ENCODE data around the gene THRB.

THRB gene

DNA sequence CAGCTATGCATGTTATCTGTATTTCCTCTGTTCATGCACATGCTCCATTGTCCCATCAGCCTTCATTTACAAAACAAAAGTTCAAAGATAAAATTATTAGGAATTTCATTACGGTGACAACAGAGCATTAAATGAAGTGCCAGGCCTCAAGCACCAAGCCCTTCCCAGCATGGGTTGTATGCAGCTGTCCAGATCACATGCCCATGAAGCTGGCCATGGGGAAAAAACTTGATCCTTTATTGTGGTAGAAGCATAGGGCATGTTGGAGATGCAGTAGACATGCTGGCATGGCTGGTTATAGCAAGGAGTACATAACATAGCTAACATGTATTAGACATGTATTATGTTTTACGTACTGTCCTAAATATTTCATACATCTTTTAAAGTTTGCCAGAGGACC lies 4.1 kb upstream of the THRB start:
- H3K27ac ChIP-seq: no peak overlapping the region
- DNase-seq (ENCODE audit: low read depth, low spot score): no peak
- no peak overlapping the region for H3K4me3 ChIP-seq
- no peak overlapping the region for H3K9ac ChIP-seq (ENCODE audit: insufficient read length)
- TF ChIP-seq EZH2 (IDR thresholded peaks at IDR 0.05) (no peak), POLR2AphosphoS5 (IDR thresholded peaks at IDR 0.05; ENCODE audit: borderline replicate concordance, low read depth, low read length) (no peak), FOXP2 (optimal IDR thresholded peaks at IDR 0.05; ENCODE audit: control extremely low read depth, extremely low read length, insufficient read depth) (no peak)
- H3K36me3 ChIP-seq (ENCODE audit: insufficient read depth, low read length): no peaks in the 10 kb centered on the region
- no peaks in the 10 kb centered on the region for H3K9me3 ChIP-seq (ENCODE audit: low read depth, low read length)

DNA sequence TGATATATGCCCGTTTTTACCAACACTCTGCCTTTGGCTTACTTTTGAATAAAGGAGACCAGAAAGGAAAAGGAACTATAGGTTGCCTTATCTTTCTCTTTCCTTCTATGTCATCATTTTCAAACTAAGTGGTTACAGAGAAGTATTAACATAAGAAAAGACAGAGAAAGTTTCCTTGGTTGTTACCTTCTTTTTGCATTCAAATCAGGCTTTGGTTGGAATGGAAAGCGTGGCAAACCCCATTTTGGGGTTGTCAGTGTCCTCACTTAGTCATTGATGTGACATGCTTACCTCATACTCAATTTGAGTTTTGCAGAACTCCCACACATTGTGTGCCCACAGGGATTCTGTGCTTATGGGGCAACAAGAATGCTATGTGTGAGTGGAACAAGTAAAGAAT lies 3.7 kb upstream of the THRB start:
- Histone ChIP-seq H3K4me3 (no peak overlapping the region), H3K9me3 (ENCODE audit: low read depth, low read length) (no peaks in the 10 kb centered on the region), H3K36me3 (ENCODE audit: insufficient read depth, low read length) (no peaks in the 10 kb centered on the region), H3K9ac (ENCODE audit: insufficient read length) (no peak overlapping the region), H3K27ac (no peak overlapping the region)
- DNase-seq (ENCODE audit: low read depth, low spot score): no peak
- TF ChIP-seq EZH2 (IDR thresholded peaks at IDR 0.05): no peak
- TF ChIP-seq FOXP2 (optimal IDR thresholded peaks at IDR 0.05; ENCODE audit: control extremely low read depth, extremely low read length, insufficient read depth): no peak
- TF ChIP-seq POLR2AphosphoS5 (IDR thresholded peaks at IDR 0.05; ENCODE audit: borderline replicate concordance, low read depth, low read length): no peak

DNA sequence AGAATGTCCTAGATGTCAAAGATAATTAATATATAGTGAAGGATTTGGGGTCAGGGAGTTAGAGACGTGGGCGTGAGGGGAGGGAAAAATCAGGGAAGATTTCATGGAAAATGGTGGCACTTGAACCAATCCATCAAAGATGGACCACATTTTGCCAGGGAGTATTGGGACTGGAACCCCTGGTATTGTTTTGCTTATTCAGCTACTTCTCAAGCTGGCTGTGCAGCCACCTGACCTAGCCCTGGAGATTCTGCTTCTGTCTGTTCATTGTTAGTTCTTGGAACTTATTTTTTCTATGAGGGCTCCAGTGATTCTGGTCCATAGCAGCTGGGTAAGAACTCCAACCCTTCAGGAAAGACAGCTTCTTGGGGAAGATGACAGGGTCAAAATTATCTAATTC lies 3.3 kb upstream of the THRB start:
- no peak for DNase-seq (ENCODE audit: low read depth, low spot score)
- TF ChIP-seq POLR2AphosphoS5 (IDR thresholded peaks at IDR 0.05; ENCODE audit: borderline replicate concordance, low read depth, low read length) (no peak), FOXP2 (optimal IDR thresholded peaks at IDR 0.05; ENCODE audit: control extremely low read depth, extremely low read length, insufficient read depth) (no peak), EZH2 (IDR thresholded peaks at IDR 0.05) (no peak)
- no peak overlapping the region for H3K27ac ChIP-seq
- H3K4me3 ChIP-seq: no peak overlapping the region
- no peaks in the 10 kb centered on the region for H3K36me3 ChIP-seq (ENCODE audit: insufficient read depth, low read length)
- no peaks in the 10 kb centered on the region for H3K9me3 ChIP-seq (ENCODE audit: low read depth, low read length)
- no peak overlapping the region for H3K9ac ChIP-seq (ENCODE audit: insufficient read length)

DNA sequence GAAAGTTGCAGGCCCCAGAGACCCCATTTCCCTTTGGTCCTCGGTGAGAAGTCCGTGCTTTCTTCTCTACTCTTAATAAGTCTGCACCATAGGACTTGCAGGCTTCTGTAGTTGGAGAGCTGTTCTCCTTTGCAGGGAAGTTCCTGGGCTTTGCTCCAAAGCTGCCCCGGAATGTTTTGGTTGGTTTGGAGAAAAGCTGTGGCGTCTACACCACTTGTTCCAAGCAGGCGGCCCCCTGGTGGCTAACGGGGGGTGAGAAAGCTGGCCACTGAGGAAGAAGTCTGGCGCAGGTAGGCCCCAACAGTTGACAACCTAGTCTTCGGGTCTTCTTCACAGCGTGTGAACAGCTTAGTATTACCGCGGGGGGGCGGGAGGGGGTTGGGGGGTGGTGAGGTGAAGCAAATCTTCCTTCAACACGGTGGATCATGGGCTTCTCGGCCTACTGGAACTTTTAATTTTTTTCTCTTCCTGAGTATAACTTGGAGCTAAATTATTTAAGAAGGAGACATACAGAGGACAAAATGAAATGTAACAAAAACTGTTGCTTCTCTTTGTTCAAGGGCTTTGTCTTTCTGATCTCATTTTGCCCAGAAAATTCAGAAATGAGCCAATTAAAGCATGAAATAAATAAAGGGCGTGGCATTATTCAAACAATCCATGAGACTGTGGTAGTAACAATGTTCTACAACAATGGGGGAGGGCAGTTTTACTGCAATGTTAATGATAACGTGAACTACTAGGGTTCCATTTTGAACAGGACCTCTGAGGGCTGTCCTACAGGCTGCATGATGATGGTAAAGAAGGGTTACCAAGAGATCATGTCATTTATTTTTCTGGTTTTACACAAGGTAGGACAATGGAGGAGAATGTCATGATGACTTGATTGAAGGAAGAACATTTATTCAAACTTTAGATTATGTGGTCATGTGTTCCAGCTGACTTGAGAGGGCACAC lies 2.2 kb upstream of the THRB start:
- H3K27ac ChIP-seq: no peak overlapping the region
- no peaks in the 10 kb centered on the region for H3K9me3 ChIP-seq (ENCODE audit: low read depth, low read length)
- no peak for DNase-seq (ENCODE audit: low read depth, low spot score)
- H3K4me3 ChIP-seq: no peak overlapping the region
- H3K36me3 ChIP-seq (ENCODE audit: insufficient read depth, low read length): no peaks in the 10 kb centered on the region
- no peak for TF ChIP-seq FOXP2 (optimal IDR thresholded peaks at IDR 0.05; ENCODE audit: control extremely low read depth, extremely low read length, insufficient read depth)
- TF ChIP-seq EZH2 (IDR thresholded peaks at IDR 0.05): no peak
- TF ChIP-seq POLR2AphosphoS5 (IDR thresholded peaks at IDR 0.05; ENCODE audit: borderline replicate concordance, low read depth, low read length): no peak
- no peak overlapping the region for H3K9ac ChIP-seq (ENCODE audit: insufficient read length)

DNA sequence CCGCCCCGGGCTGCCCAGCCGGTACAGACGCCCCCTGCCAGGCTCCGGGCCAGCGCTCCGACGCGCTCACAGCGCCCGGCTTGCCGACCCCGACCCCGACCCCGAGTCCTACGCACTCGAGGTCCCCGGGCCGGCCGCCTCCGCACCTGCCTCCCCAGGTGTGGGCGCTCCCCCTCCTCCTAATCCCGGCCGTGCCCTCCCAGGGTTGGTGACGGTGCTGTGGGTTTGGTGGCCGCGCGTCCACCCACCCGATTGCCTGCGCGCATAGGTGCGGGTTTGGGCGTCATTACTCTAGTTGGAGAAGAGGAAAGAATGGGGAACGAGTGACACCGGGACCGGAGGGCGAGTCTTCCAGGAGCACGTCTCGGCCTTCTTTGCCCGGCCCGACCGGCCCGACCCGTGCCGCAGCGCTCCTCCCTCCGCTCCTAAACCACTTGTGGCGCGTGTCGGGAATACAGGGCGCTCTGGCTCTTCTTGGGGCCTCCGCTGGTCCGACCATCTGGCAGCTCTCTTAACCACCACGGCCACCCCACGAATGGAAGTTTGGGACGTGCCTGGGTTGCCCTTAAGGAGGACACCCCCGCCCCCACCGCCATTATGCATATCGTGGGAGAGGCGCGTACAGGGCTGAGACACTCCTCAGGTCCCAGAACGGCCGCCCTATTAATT lies 810 bp upstream of the THRB start:
- H3K36me3 ChIP-seq (ENCODE audit: insufficient read depth, low read length): no peaks in the 10 kb centered on the region
- no peak overlapping the region for H3K9ac ChIP-seq (ENCODE audit: insufficient read length)
- no peak for TF ChIP-seq FOXP2 (optimal IDR thresholded peaks at IDR 0.05; ENCODE audit: control extremely low read depth, extremely low read length, insufficient read depth)
- no peak for TF ChIP-seq EZH2 (IDR thresholded peaks at IDR 0.05)
- no peaks in the 10 kb centered on the region for H3K9me3 ChIP-seq (ENCODE audit: low read depth, low read length)
- H3K4me3 ChIP-seq: no peak overlapping the region
- H3K27ac ChIP-seq: no peak overlapping the region
- no peak for DNase-seq (ENCODE audit: low read depth, low spot score)

DNA sequence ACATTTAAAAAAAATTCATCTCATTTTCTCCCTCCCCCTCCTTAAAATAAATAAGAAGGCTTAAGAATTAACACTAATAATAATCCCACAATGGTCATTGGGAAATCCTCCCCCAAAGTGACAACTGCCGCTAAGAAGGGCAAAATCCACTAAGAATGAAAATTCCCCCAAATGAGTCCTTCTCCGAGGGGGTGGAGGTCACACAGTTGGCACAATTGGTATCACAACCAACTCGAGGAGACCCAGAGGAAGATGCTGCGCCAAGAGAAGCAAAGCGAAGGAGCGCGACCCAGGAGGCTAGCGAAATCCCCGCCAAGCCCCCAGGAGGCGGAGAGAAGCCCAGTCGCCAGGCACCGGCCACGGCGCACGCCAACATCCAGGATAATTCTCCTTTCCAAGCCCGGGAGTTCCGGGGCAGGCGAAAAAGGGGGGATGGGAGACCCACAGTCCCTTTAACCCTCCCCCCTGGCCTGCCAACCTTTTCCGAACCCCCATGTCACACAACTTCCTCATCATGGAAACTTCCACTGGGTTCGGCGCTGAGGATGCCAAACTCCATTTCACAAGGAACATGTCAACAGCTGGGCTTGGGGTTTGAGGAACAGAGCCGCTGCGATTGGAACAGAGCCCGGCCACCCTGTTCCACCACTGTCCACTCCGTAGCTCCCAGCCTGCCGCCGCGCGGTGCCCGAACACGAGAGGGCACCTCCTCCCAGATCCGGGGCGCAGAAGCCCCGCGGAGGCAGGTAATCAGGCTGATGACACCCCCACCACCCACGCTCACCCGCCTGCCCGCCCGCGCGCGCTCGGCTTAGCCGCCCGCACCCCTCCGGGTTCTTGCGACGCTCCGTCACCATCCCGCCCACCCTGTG lies 668 bp downstream of the THRB start:
- no peak for DNase-seq (ENCODE audit: low read depth, low spot score)
- H3K9ac ChIP-seq (ENCODE audit: insufficient read length): no peak overlapping the region
- H3K9me3 ChIP-seq (ENCODE audit: low read depth, low read length): no peaks in the 10 kb centered on the region
- no peak overlapping the region for H3K27ac ChIP-seq
- TF ChIP-seq FOXP2 (optimal IDR thresholded peaks at IDR 0.05; ENCODE audit: control extremely low read depth, extremely low read length, insufficient read depth): no peak
- no peak for TF ChIP-seq POLR2AphosphoS5 (IDR thresholded peaks at IDR 0.05; ENCODE audit: borderline replicate concordance, low read depth, low read length)
- TF ChIP-seq EZH2 (IDR thresholded peaks at IDR 0.05): no peak
- no peak overlapping the region for H3K4me3 ChIP-seq
- H3K36me3 ChIP-seq (ENCODE audit: insufficient read depth, low read length): no peaks in the 10 kb centered on the region

DNA sequence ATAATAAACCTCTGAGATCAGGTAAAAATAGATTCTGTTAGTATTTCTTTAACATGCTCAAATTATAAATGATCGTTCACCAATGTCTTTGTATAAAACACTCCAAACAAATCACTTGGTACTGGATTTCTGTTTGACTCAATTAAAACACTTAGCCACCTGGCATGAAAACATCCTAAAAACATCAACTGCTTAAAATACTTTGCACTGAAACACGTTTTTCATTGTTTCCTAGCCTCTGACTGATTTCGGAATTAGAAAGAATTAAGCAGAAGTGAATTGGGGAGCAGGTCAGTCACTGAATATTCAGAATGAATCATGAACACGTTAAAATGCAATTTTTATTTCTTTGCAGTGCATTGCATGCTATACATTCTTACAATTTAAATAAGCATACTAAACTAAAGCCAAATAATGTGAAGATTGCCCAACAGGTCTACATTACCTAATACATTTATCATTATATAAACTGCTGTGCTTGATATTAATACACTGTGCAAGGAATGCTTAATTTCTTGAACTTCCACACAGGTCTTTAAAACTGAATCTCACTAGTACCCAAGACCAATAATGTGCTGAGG lies 1.6 kb downstream of the THRB start:
- Histone ChIP-seq H3K9me3 (ENCODE audit: low read depth, low read length) (no peaks in the 10 kb centered on the region), H3K9ac (ENCODE audit: insufficient read length) (no peak overlapping the region), H3K4me3 (no peak overlapping the region), H3K36me3 (ENCODE audit: insufficient read depth, low read length) (no peaks in the 10 kb centered on the region), H3K27ac (no peak overlapping the region)
- no peak for TF ChIP-seq FOXP2 (optimal IDR thresholded peaks at IDR 0.05; ENCODE audit: control extremely low read depth, extremely low read length, insufficient read depth)
- TF ChIP-seq POLR2AphosphoS5 (IDR thresholded peaks at IDR 0.05; ENCODE audit: borderline replicate concordance, low read depth, low read length): no peak
- TF ChIP-seq EZH2 (IDR thresholded peaks at IDR 0.05): no peak
- no peak for DNase-seq (ENCODE audit: low read depth, low spot score)
